NCI-H2196 (cell line): ENCODE data around the gene MVB12A.

Experiments used
- DNase-seq: peaks from one replicate; lab custom pipeline; 2025; ENCODE audit not compliant: unreplicated experiment; lab: John Stamatoyannopoulos, UW

MVB12A gene

DNA sequence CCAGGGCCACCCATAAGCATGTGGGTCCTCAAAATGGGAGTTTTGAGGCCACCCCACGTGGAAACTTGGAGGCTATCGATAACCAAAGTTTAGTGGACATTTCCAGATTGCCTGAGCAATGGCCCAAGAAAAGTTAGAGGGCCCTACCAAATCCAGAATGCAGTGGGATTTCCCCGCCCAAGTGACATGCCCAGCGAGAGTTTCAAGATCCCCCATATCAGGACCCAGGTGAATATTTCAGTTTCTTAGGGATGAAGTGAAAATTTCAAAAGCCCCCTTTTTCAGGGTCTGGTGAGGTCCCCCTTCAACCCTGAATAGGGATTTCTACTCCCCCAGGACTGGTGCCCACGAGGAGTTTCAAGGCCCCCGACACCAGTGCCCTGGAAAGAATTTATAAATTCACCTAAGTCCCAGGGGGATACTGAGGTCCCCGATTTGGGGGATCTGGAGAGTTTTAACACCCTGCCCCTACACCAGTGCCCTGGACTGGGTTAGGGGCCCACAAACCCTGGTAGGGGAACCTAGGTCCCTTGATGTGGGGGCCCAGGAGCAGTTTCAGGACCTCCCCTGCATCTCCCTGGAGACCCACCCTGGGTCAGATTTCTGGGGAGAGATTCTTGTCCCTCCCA is 15.1 kb upstream of the MVB12A start:
- DNase-seq: no peak

DNA sequence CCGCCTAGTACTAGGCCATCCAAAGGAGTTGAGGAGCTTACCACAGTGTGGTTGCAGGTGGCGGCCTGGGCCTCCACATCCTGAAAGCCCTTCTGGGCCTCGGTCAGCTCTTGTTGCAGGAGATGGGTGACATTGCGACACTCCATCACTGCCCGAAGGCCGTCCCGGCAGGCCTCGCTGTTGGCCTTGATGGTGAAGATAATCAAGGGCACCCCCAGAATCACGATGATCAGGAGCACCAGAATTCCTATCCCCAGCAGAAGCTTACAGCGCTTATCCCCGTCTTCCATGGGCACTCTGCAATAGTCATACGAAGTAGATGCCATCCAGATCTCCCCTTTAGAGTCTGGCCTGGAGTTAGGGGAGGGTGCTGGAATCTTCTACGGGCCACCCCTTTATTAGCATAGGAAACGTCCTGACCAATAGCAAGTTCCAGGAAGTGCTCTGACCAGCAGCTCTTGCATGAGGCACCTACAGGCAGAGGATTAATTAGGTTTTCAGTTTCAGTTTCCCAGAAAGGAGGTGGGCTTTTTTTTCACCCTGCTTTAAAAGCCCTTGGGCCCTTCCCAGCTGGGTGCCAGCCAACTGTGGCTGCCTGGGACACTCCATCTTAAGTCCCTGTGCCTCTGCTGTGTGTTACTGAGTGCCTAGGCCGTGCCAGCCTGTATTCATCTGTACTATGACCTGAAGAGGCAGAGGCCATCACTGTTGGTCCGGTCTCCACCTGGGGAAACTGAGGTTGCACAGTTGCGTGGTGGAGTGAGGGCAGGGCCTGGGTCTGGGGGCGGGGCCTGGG is 14.4 kb upstream of the MVB12A start, which contains the start of gene BST2:
BST2 (minus strand) TSS at position 381 of the 796 bp plus-strand sequence; CDS start at position 326, 55 bp downstream.
- peak; percentile 66 for DNase-seq

DNA sequence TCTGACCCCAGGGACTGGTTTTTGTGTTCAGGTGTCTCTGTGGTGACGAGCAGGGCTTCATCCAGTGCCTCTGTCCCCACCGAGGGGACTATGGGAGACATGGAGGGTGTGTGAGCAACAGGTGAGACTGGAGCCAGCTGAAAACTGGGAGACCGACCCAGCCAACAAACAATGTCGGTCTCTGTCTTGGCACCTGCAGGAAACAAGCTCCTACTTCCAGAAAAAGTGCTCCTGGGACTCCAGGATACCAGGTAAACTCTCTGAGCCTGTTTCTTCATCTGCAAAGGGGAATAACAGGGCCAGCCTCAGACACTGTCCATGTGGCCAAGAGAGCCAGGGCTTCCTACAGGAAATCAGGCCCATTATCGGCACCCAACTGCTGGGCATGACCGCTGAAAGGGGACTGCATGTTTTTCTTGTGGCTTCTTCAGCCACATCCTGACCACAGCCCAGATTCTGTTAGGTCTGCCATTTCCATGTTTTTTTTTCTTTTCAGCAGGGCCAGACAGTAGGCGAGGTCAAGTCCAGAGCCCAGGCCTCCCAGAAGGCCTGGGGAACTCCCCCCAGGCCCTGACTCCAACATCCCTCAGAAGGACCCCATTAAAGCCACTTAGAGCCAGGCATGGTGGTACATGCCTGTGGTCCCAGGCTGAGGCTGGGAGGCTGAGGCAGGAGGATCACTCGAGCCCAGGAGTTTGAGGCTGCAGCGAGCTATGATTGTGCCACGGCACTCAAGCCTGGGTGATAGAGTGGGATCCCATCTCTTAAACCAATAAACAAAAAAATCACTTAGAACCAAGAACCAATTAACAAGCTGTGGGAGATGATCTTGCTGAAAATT is 13.6 kb upstream of the MVB12A start:
- DNase-seq: no peak

DNA sequence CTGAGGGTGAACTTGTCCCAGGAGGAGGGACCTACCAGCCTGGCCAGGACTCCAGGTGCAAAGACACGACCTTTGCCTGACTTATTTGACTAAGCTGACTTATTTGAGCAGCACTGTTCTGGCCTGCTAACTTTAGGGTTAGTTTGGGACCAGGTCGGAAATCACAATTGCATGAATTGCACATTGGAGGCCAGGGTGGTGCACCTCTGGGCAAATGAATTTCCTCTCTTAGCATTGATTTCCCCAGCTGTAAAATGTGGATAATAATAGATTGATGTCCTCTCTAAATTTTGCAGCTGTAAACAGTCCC is 13.0 kb upstream of the MVB12A start:
- no peak for DNase-seq

DNA sequence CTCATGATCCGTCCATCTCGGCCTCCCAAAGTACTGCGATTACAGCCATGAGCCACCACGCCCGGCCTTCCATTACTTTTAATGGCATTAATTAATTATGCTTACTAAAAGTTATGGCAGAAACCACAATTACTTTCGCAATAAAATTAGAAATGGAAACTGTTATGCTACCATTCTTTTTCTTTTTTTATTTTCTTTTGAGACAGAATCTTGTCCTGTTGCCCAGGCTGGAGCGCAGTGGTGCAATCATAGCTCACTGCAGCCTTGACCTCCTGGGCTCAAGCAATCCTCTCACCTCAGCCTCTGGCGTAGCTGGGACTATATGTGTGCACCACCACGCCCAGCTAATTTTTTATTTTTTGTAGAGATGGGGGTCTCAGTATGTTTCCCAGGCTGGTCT is 9.9 kb upstream of the MVB12A start:
- DNase-seq: no peak

DNA sequence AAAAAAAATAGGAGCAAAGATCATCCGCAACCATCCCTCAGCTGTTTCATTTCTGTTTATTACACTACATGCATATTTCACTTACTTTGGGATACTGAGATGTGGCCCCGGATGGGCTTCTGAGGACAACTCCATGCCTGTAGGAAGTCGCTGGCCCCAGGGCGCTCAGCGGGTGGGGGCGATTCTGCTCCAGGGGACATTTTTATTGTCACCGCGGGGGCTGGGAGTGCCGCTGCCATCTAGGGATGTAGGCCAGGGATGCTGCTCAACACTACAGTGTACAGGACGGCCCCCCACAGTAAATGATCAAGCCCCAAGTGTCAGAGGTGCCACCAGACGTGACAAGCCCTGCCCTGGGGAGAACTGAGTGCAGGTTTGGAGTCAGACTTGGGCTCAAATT is 8.0 kb upstream of the MVB12A start:
- DNase-seq: no peak

DNA sequence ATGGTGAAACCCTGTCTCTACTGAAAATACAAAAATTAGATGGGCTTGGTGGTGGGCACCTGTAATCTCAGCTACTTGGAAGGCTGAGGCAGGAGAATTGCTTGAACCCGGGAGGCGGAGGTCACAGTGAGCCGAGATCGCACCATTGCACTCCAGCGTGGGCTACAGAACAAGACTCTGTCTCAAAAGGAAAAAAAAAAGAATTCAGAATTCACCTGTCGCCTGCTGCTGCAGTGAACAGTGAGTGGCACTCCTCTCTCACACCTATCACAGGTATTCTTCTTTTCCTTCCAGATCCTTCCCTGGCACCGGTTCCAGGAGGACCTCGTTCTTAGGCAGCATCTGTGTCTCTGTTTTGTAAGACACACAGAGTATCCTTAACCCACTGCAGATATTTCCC is 5.8 kb upstream of the MVB12A start:
- DNase-seq: no peak

DNA sequence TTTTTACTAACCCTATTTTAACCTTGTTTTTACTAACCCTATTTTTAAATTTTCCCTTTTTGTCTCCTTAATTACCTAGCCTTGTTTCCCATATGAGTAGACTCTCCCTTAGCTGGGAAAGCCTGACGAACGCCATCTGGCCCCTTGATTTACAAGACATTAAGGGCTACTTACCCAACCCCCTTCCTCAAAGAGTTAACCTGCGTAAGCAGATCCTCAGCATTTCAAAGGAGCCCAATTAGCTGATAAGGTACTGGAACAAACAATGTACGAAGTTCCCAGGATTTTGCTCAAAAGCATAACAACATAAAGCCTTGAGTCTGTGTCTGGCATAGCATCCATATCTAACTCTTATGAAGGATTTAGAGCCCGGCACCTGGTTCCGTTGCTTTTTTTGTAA is 4.7 kb upstream of the MVB12A start:
- DNase-seq: no peak

DNA sequence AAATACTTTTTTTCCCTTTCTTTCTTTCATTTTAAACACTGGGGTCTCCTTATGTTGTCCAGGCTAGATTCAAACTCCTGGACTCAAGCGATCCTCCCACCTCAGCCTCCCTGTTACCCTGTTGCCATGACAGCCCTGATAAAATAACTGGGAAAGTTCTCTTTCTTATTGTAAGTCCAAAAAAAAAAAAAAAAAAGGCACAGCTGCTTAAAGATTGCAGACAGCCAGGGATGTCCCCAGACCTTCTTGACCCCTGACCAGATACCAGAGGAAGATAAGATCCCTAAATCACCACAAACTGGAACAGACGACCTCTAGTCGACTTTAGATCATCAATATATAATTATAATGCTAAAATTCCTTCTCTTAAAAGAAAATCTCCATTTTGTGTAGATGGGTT is 1.1 kb upstream of the MVB12A start:
- no peak for DNase-seq

DNA sequence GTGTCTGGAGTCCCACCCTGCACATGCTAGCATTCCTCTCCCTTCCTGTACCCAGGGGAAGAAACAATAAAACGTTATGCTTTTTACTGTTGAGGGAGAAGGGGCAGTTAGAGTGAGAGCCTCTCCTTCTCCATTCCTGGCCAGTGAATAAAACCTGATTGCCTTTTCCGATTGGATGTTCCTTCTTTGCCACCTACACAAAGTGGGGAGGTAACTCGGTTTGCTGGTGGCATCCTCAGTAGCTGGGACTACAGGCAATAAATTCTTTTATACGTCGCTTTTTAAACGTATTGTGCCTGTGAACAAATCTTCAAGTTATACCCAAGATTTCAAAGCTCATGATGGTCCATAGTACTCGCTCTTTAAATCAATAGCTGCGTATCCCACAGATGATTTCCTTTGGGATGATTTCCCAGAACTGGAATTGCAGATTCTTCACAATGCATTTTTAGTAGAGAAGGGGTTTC is 660 bp upstream of the MVB12A start:
- DNase-seq: no peak

DNA sequence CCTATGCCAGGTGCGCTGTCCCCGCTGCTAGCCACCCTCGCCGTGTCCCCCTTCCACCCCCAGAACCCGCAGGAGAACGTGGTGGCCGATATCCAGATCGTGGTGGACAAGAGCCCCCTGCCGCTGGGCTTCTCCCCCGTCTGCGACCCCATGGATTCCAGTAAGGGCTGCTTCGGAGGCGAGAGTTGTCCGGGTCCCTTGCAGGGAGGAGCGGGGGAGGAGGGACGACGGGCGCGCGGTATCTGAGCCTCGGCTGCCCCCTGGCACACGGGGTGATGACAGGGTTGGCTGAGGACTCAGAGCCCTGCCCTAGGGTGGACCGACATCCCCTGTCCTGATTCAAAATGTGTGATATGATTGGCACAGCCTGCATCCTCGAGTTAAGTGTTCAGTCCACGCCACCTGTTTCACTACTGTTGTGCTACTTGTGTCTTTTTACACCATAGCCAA is 653 bp downstream of the MVB12A start:
- DNase-seq: peak; percentile 38

DNA sequence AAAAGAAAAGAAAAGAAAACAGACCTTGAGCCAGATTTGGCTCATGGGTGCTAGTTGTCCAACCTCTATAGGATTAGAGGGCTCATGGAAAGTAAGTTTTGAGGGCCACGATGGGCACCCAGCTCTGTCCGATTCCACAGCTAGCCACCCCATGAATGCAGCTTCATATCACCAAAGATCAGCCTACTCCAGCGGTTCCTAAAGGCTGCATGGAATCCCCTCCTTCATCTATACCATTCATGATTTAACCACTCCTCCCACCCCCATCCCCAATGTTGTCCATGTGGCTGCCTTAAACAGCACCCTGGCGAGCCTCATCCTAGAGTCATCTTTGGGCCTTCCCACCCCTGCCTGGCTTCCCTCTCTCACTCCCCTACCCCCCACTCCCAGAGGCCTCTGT is 2.1 kb downstream of the MVB12A start:
- DNase-seq: no peak

DNA sequence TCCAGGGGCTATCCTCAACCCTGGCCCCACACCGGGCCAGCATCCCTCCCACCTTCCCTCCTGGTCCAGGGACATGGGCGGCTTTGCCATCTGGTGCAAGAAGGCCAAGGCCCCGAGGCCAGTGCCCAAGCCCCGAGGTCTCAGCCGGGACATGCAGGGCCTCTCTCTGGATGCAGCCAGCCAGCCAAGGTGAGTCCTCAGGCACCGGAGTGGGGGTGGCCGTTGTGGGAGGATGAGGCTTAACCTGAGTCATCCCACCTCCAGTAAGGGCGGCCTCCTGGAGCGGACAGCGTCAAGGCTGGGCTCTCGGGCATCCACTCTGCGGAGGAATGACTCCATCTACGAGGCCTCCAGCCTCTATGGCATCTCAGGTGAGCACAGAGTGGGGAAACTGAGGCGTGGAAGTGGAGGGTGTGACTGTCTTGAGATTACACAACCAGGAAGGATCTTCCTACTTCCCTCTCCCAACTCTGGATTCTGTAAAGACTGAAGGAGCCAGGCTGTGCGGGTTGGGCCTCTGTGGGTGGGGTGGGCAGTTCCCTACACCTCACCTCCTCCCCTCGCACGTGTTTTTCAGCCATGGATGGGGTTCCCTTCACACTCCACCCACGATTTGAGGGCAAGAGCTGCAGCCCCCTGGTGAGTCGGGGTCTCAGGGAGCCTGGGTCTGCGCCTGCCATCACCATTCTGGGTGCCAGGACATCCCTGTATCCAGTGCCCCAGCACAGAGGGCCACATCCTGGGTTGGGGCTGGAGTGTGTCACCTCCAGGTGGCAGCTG is 3.8 kb downstream of the MVB12A start:
- DNase-seq: no peak

DNA sequence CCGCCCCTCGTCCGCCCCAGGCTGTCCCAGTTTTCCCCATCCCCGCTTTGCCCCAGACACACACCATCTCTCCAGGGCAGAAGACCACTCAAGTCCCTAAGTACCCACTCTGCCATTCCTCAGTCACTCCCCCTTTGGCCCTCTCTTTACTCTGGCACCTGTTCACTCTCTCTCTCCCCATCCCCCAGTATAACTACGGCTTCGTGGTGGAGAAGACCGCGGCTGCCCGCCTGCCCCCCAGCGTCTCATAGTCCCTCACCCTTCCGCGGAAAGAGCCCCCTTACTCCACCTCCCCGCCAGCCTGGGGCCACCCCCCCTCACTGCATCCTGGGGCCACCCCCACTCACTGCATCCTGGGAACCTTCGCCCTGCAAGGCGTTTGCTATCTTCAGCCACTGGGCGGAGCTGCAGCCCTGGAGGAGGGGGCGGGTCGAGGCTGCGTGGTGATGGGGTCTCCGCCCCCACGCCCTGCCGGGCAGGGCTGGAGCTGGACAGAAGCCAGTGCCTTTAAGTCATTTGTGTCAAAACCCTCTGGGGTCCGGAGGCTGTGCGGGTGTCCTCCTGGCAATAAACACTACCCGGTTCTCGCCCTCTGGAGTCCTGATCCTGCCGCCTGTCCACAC is 5.0 kb downstream of the MVB12A start:
- peak; percentile 15 for DNase-seq

DNA sequence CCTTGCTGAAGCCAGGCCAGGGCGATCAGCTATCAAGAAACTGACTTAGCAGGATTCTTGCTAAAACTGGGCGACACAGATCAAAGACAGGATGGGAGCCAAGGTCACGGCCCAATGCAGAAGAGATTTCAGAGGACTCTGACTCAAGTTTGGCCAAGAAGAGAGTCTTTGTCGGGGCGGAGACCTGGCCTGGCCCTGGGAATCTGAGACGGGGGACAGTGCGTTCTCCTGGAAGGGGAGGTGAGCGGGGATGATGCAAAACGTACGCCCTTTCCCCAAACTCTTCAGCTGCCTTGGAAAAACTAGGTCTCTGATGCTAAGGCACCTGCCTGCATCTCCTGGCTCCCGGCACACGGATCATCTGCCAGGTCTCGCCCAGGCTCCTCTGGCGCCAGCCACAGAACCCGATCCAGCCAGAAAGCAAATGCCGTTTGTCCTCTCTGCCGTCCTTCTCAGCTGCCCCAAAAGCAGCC is 9.8 kb downstream of the MVB12A start:
- DNase-seq: peak; percentile 38

DNA sequence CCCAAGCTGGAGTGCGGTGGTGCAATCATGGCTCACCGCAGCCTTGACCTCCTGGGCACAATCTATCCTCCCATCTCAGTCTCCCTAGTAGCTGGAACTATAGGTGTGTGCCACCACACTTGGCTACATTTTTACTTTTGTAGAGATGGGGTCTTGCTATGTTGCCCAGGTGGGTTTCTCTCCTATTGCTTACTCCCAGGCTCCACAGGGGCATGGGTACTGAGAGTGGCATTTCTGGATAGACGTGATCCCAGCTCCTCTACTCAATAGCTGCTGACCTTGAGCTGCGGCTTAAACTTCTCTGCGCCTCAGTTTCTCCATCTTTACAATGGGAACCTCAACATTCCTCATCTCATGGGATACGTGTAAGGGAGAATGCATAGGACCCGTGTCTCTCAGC is 11.6 kb downstream of the MVB12A start:
- no peak for DNase-seq

DNA sequence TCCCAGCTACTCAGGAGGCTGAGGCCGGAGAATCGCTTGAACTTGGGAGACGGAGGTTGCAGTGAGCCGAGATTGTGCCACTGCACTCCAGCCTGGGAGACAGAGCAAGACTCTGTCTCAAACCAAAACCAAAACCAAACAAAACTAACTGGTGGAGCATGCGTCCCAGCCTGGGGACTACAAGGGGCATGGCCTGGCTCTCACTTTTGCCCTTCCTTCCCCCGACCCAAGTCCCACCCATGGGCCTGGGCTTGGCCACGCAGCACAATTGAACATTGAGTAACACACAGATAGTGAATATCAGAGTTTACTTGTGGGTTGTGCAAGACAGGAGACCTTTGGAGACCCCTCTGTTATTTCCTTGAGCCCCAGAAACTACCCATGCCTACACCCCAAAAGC is 15.4 kb downstream of the MVB12A start:
- DNase-seq: no peak

DNA sequence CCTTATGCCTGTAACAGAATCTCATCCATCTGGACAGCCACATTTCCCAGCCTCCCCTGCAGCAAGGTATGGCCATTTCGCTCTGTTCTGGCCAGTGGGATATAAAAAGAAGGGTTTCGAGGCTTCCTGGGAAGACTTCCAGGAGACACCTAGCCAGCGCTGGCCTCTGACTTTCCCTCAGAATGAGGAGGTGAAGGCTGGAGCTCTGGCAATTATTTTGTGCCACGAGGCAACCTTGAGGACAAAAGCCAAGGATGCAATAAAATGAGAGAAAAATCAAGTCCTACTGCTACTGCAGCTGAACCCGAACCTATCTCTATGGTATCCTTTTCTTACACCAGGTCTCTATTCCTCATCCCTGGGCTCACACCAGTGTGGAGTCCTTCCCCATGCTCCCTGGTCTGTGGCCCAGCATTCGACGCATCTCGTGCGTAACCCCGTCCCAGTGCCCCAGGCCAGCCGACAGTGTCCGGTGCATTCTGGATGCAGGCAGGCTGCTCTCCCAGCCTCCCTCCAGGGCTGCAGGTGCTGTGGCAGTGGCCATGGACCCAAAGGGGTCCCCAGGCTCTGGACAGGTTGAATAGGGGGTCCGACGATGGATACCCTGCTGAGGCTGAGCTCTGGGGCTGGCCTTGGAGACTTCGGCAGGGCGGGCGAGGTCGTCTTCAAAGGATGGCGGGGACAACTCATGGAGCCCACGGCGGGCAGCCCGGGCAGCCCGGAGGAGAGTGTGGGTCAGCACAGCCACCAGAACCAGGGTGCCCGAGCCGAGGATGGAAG is 16.4 kb downstream of the MVB12A start:
- no peak for DNase-seq

DNA sequence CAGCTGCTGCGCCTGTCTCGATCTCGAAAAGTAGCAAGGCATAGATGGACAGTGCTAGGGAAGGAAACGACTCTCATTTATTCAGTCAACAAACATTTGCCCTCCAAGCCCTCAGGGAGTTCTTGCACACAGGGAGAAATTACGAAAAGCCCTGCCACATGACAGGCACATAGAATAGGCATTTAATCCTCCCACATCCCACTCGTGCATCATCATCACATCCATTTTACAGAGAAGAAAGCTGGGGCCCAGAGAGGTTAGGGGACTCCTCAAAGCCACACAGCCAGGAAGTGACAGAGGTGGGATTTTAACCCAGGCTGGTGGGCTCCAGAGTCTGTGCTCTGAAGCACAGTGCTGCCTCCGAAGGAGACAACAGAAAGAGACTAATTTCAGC is 17.0 kb downstream of the MVB12A start:
- no peak for DNase-seq
